ENCODE results near the gene SLC35E1. TPM values are rescaled to one million over a fixed set of nuclear protein-coding genes. Genes with fewer than 3 reads are reported as not detected.
A peak's percentile ranks its signal among the peaks of the same experiment; 100 is the strongest.

SLC35E1 gene
- total and polyA plus RNA-seq, 2 experiments from 2014 or later, result 17.0 to 30.3 TPM

DNA sequence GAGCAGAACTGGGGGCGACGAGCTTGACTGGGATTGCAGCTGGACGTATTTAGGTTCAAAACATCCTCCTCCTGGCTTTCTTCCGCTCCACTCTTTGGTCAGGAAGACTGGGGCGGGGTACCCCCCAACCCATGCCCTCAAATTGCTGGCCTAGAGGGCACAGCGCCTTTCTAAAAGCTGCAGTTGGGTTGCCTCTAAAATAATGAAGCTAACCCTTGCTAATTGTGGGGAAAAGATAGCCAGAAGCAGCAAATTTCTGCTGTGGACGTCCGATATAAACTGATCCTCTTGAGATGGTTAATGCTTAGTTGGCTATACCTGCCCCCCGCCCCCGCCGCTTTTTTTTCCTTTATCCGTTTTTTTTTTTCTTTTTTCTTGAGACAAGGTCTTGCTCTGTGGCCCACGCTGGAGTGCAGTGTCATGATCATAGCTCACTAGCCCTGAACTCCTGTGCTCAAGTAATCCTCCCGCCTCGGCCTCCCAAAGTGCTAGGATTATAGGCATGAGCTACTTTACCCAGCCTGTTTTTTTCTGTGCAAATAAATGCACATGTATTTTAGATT is 29.2 kb downstream of the SLC35E1 start (continued):
- TF ChIP-seq NANOG (IDR thresholded peaks at IDR 0.05; ENCODE audit: borderline replicate concordance) (no peak), JUNB (IDR thresholded peaks at IDR 0.05; ENCODE audit: unreplicated experiment) (no peak)
- TF ChIP-seq, protein P1, sequence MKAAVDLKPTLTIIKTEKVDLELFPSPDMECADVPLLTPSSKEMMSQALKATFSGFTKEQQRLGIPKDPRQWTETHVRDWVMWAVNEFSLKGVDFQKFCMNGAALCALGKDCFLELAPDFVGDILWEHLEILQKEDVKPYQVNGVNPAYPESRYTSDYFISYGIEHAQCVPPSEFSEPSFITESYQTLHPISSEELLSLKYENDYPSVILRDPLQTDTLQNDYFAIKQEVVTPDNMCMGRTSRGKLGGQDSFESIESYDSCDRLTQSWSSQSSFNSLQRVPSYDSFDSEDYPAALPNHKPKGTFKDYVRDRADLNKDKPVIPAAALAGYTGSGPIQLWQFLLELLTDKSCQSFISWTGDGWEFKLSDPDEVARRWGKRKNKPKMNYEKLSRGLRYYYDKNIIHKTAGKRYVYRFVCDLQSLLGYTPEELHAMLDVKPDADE (IDR thresholded peaks at IDR 0.05), result no peak

DNA sequence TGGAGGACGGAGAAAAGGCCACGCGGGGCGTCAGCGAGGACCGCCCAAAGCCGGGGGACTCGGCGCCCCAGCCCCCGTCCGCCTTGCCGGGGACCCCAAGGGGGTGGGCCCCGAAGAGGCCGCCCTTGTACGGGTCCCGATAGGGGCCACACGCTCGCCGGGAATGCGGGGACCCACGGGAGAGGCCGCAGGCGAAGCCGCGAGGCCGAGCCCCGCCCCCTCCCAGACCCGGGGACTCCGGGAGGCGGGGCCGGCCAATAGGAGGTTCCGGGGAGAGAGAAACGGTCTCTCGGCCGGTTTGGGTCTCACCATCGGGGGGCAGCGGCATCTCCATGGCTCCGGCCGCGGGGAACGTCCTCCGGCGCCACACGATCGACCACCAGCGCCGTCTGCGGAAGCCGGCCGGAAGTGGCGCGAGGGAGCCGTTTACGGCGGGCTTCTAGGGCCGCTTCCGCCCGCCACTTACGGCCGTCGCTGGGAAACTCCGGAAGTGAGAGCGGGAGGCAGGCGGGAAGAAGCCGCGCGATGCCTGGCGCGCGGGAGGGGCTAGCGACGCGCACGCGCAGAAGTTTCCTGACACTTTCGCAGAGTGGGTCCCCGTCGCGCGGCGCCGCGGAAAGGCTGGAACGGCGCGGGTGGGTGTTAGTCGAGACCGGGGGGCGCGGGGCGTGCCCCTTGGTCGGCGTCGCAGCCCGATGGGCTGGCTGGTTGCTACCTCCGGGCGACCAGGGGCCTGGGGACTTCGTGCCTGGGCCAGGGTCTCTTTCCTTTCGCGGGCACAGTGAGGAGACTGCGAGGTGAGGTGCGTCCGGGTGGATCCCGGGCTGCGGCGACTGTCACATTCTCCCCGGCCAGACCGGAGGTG is 29.9 kb downstream of the SLC35E1 start, which contains the start of gene CHERP:
Gene CHERP, minus strand, starts transcription at position 393 of the 865 bp plus-strand sequence. Its CDS starts 59 bp downstream, at position 334.
- ATAC-seq (peak; percentile 85), DNase-seq (ENCODE audit: low spot score) (peak; percentile 97)
- Mint-ChIP-seq H3K27ac (peak within 1 kb of the TSS; percentile 95), H3K4me1 (peaks cover 20% of the 10 kb centered on the region), H3K4me3 (peak within 1 kb of the TSS; percentile 97), H3K9me3 (no peaks in the 10 kb centered on the region), H3K27me3 (ENCODE audit: insufficient read depth, low read depth, poor library complexity) (peaks cover 12% of the 10 kb centered on the region), H3K36me3 (ENCODE audit: low read depth) (peaks cover 43% of the 10 kb centered on the region)
- Histone ChIP-seq H3K36me3 (ENCODE audit: insufficient read depth) (0 out of 2 replicates have a peak, but pooled peaks cover 5% of the 10 kb centered on the region), H3K4me3 (peak within 1 kb of the TSS; percentile 100), H3K9me2 (ENCODE audit: insufficient read depth) (no peaks in the 10 kb centered on the region), H2AFZ (peak within 1 kb of the TSS; percentile 91), H3K27me3 (ENCODE audit: insufficient read depth) (no peaks in the 10 kb centered on the region), H3K79me2 (replicated peaks; ENCODE audit: insufficient read depth) (peaks cover 69% of the 10 kb centered on the region), H3K27ac (ENCODE audit: low read depth) (peak within 1 kb of the TSS; percentile 88), H4K20me1 (replicated peaks; ENCODE audit: insufficient read depth) (peaks cover 34% of the 10 kb centered on the region), H3F3A (replicated peaks; ENCODE audit: low read depth) (0 out of 2 replicates have a peak, but pooled peaks cover 16% of the 10 kb centered on the region), H3K4me1 (ENCODE audit: insufficient read depth) (peaks cover 11% of the 10 kb centered on the region), H3K4me2 (peak within 1 kb of the TSS; percentile 99)
- TF ChIP-seq POLR2AphosphoS5 (IDR thresholded peaks at IDR 0.05; ENCODE audit: low read depth), result peak; percentile 91
- TF ChIP-seq JUNB (IDR thresholded peaks at IDR 0.05; ENCODE audit: unreplicated experiment), result no peak
- TF ChIP-seq, protein P1 (IDR thresholded peaks at IDR 0.05), result peak; percentile 95

DNA sequence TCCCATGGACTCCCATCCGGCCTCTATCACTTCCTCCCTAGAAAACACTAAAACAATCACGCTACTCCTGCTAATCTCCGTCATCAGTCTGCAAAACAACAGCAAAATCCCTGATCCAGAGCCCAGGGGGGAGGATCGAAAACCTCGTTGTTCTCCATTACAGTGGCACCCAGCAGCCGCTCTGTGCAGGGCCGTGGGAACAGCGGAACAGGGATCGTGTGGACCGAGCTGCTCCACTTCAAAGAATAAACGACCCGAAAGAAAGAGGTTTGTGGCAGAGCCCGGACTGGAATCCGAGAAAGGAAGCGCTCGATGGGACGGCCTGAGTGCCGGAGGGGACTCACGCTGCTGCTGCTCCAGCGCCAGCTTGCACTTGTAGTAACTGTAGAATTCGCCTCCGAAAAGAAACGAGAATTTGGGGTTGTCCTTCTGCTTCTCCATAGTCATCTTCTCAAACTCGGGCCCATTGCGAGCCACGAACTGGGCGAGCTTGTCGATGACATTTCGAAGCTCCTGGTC is 30.6 kb downstream of the SLC35E1 start:
- no peak overlapping the region; the same call in 1 of the 2 replicates for H2AFZ ChIP-seq
- peaks cover 46% of the 10 kb centered on the region for H3K36me3 Mint-ChIP-seq (ENCODE audit: low read depth)
- no peak for TF ChIP-seq CREB1 (CRISPR knock-in tag; IDR thresholded peaks at IDR 0.05; ENCODE audit: low read depth)
- TF ChIP-seq EZH2phosphoT487 (IDR thresholded peaks at IDR 0.05; ENCODE audit: unreplicated experiment), result no peak
- TF ChIP-seq ZNF331 (CRISPR knock-in tag; IDR thresholded peaks at IDR 0.05; ENCODE audit: low read depth), result no peak
- no peak for TF ChIP-seq EZH2 (IDR thresholded peaks at IDR 0.05; ENCODE audit: low read depth, unreplicated experiment)
- no peak for TF ChIP-seq STAT1 (IDR thresholded peaks at IDR 0.05; ENCODE audit: unreplicated experiment)
- TF ChIP-seq JUNB (IDR thresholded peaks at IDR 0.05; ENCODE audit: unreplicated experiment), result no peak

More for the DNA sequence above, 30.6 kb downstream of the SLC35E1 start:
- Histone ChIP-seq H3K9me2 (ENCODE audit: insufficient read depth) (no peaks in the 10 kb centered on the region), H3F3A (replicated peaks; ENCODE audit: low read depth) (0 out of 2 replicates have a peak, but pooled peaks cover 16% of the 10 kb centered on the region), H3K4me1 (ENCODE audit: insufficient read depth) (peaks cover 11% of the 10 kb centered on the region), H3K79me2 (replicated peaks; ENCODE audit: insufficient read depth) (peaks cover 76% of the 10 kb centered on the region), H3K4me3 (peak overlapping the region; percentile 100), H3K27ac (ENCODE audit: low read depth) (peak overlapping the region; percentile 88), H4K20me1 (replicated peaks; ENCODE audit: insufficient read depth) (peaks cover 39% of the 10 kb centered on the region), H3K4me2 (peak overlapping the region; percentile 99), H3K36me3 (ENCODE audit: insufficient read depth) (0 out of 2 replicates have a peak, but pooled peaks cover 5% of the 10 kb centered on the region), H3K27me3 (ENCODE audit: insufficient read depth) (no peaks in the 10 kb centered on the region)
- peak overlapping the region; percentile 97 for H3K4me3 Mint-ChIP-seq
- no peak; the same call in 2 of the 3 replicates for ATAC-seq
- peak; percentile 48 for DNase-seq (ENCODE audit: low spot score)
- H3K27me3 Mint-ChIP-seq (ENCODE audit: insufficient read depth, low read depth, poor library complexity), result peaks cover 10% of the 10 kb centered on the region
- H3K9me3 Mint-ChIP-seq, result no peaks in the 10 kb centered on the region
- H3K27ac Mint-ChIP-seq, result peak overlapping the region; percentile 66
- H3K4me1 Mint-ChIP-seq, result peaks cover 20% of the 10 kb centered on the region
